ENCODE data around the gene TP53I11.

- TF ChIP-seq POLR2A (IDR thresholded peaks at IDR 0.05): no peak
- TF ChIP-seq CTCF (IDR thresholded peaks at IDR 0.05): no peak
Measured at GRCh38 chr11:44986315-44986714, 35.6 kb upstream of the TP53I11 start.

All from body of pancreas (tissue), 4 donors.